Breast epithelium (tissue), 4 donors: ENCODE results near the gene KLRC2. TPM values are rescaled to one million over a fixed set of nuclear protein-coding genes. Genes with fewer than 3 reads are reported as not detected.
"Not testable (repeated sequence)": the region's sequence is repeated elsewhere in the genome, so short reads cannot be mapped to it uniquely, and the experiment has no call there.

ENCODE experiments used
- DNase-seq, 2 donors: peaks; one replicate each; pipeline ENCODE4 v3.0.0-alpha.2; 2019; ENCODE audit warnings: low spot score in 2 of 2
- H3K27ac ChIP-seq, 2 donors: fragments of 200-600 bp; sonication (generic) in 1 of 2; one replicate each; pipeline ENCODE4 v1.5.1; 2016 to 2019; ENCODE audit warnings: mild to moderate bottlenecking in 1 of 2
- H3K27me3 ChIP-seq, 2 donors: fragments of 200-600 bp; sonication (generic) in 1 of 2; one replicate each; pipeline versions ENCODE4 v1.5.1 to v1.6.0; 2017 to 2019; ENCODE audit warnings: control low read depth in 1 of 2, mild to moderate bottlenecking in 1 of 2
- H3K36me3 ChIP-seq: fragments of 200-600 bp; one replicate; pipeline ENCODE4 v1.5.1; 2019
- H3K4me1 ChIP-seq, 2 donors: fragments of 200-600 bp; sonication (generic); one replicate each; pipeline ENCODE4 v1.5.1; 2016 to 2019; ENCODE audit warnings: control low read depth in 1 of 2
- H3K4me3 ChIP-seq, 3 donors: fragments of 200-600 bp; sonication (generic); 1 replicate in 2 of 3; 2 replicates in 1 of 3; pipeline ENCODE4 v1.5.1; 2016 to 2019; ENCODE audit warnings: mild to moderate bottlenecking in 3 of 3, moderate library complexity in 2 of 3
- H3K9me3 ChIP-seq, 2 donors: fragments of 200-600 bp; sonication (generic) in 1 of 2; one replicate each; pipeline ENCODE4 v1.5.1; 2016 to 2019; ENCODE audit warnings: control low read depth in 1 of 2
- POLR2A ChIP-seq: fragments of 450-650 bp; IDR thresholded peaks from one replicate; pipeline ENCODE4 v1.6.1; 2016; ENCODE audit warnings: antibody characterized with exemption, mild to moderate bottlenecking, moderate library complexity
- POLR2AphosphoS5 ChIP-seq, 3 donors: sonication (generic); formaldehyde crosslinking; IDR thresholded peaks; one replicate each; pipeline ENCODE4 v1.6.1; 2017; ENCODE audit warnings: antibody characterized with exemption in 3 of 3
- intact Hi-C: fragments of 100-400 bp; cut with DNase I; formaldehyde crosslinking; loops from one replicate; pipeline ENCODE4 v1.15.1; 2023; ENCODE audit warnings: low total_unique reads
- total RNA-seq, 3 donors: library from RNA; depleted of rRNA; stranded (reverse); fragments of >200 nt; gene quantifications; one replicate each; pipeline ENCODE4 v1.1.0, GENCODE V29; 2016
- TF ChIP-seq, protein P1 (sequence below), 3 donors: fragments of 450-650 bp; IDR thresholded peaks; one replicate each; pipeline ENCODE4 v1.5.1; 2016 to 2017; ENCODE audit warnings: antibody characterized with exemption in 3 of 3, mild to moderate bottlenecking in 3 of 3, moderate library complexity in 3 of 3

The KLRC2 gene
- total RNA-seq, 3 donors from 2014 or later = 1.6 to 2.1 (median 2.0) TPM

DNA sequence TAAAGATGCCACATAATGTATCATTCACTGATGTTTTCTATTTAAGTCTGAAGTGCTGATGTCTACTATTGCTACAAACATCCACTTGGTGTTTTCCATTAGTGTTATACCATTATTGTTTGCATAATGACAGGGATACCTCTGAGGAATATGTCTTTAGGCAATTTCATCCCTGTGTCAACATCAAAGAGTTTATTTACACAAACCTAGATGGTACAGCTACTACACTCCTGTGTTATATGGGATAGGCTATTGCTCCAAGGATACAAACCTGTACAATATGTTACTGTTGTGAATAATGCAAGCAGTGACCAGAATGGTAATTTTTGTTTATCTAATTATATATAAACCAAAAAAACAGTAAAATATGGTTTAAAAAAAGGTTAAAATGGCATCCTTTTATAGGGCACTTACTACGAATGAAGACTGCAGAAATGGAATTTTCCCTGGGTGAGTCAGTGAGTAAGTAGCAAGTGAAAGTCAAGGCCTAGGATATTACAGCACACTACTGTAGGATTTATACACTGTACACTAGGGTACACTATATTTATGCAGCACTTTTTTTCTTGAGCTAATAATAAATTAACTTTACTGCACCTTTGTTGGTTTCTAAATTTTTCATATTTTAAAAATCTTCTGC lies 11.4 kb downstream of the KLRC2 start:
- H3K4me3 ChIP-seq, H3K9me3 ChIP-seq, H3K27me3 ChIP-seq, intact Hi-C loops, H3K4me1 ChIP-seq, H3K27ac ChIP-seq, H3K36me3 ChIP-seq, DNase-seq: not testable (repeated sequence)

DNA sequence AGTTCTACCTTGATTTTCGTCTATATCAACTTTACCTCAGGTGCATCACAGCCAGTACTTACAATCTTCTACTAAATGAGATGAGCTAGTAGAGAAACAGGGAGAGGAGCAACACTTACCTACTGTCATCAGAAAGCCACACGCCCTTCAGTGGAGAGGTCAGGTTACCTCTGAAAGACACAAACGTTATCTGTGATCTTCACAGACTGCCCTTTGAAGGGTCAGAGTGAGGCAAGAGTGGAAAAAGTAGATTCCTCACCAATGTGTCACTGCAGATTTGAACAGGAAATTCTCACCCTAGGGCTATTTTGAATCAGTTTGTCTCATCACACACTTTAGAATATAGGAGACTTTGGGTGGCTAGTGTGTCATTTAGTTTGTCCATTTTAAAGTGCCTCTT lies 13.7 kb downstream of the KLRC2 start:
- H3K4me3 ChIP-seq, DNase-seq, H3K27me3 ChIP-seq, H3K27ac ChIP-seq, H3K4me1 ChIP-seq, intact Hi-C loops, H3K36me3 ChIP-seq, H3K9me3 ChIP-seq: not testable (repeated sequence)

DNA sequence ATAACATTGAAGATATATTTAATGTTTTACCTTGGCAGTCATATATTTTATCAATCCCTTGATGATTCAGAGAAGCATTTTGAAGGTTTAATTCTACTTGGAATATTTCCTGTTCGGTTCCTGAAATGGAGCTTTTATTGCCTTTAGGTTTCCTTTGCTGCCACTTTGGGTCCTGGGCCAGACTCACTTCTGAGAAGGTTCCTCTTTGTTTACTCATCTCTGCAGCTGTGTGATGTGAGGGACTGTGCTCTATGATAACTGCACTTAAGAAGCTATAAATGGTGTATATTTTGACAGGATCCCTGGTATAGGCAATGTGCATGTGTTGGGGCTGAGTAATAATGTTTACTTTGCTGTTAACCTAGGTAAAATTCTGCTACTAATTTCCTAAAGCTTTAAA lies 15.5 kb downstream of the KLRC2 start, which contains the start of gene KLRC3:
TSS of gene KLRC3 (minus strand) at position 262 of the 400 bp plus-strand sequence. CDS start at position 217, 45 bp downstream.
- H3K9me3 ChIP-seq, intact Hi-C loops, H3K4me1 ChIP-seq, H3K27me3 ChIP-seq, DNase-seq, H3K4me3 ChIP-seq, H3K27ac ChIP-seq, H3K36me3 ChIP-seq: not testable (repeated sequence)

DNA sequence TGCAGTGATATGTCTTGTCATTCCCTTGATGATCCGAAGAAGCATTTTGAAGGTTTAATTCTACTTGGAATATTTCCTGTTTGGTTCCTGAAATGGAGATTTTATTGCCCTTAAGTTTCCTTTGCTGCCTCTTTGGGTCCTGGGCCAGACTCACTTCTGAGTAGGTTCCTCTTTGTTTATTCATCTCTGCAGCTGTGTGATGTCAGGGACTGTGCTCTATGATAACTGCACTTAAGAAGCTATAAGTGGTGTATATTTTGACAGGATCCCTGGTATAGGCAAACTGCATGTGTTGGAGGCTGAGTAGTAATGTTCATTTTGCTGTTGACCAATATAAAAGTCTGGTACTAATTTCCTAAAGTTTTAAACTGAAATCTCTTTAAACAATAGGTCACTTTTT lies 26.4 kb downstream of the KLRC2 start, which contains the start of gene KLRC4:
TSS of gene KLRC4 (minus strand) at position 366 of the 400 bp plus-strand sequence. CDS start at position 184, 182 bp downstream.
- no peaks in the 10 kb centered on the region for H3K4me1 ChIP-seq

DNA sequence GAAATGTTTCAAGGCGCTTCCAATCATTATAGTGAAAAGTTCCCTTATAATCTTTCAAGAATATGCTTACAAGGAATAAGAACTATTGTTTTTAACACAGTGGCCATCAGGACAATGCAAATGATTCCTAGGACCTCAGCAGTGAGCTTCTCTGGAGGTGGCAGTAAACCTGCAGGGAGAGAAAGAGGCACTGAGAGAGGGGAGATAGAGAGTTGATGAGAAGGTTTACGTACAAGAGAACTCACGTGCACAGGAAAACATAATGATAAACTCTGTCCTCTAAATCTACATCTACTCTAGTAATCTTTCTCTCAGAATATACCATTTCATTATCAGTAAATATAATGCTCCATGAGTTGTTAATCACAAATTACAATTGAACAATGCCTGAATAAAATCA lies 27.0 kb downstream of the KLRC2 start:
- Histone ChIP-seq H3K36me3 (no peaks in the 10 kb centered on the region), H3K27ac (no peak overlapping the region), H3K4me3 (no peak overlapping the region), H3K9me3 (no peaks in the 10 kb centered on the region), H3K4me1 (no peaks in the 10 kb centered on the region), H3K27me3 (no peaks in the 10 kb centered on the region)
- TF ChIP-seq, protein P1, sequence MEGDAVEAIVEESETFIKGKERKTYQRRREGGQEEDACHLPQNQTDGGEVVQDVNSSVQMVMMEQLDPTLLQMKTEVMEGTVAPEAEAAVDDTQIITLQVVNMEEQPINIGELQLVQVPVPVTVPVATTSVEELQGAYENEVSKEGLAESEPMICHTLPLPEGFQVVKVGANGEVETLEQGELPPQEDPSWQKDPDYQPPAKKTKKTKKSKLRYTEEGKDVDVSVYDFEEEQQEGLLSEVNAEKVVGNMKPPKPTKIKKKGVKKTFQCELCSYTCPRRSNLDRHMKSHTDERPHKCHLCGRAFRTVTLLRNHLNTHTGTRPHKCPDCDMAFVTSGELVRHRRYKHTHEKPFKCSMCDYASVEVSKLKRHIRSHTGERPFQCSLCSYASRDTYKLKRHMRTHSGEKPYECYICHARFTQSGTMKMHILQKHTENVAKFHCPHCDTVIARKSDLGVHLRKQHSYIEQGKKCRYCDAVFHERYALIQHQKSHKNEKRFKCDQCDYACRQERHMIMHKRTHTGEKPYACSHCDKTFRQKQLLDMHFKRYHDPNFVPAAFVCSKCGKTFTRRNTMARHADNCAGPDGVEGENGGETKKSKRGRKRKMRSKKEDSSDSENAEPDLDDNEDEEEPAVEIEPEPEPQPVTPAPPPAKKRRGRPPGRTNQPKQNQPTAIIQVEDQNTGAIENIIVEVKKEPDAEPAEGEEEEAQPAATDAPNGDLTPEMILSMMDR (IDR thresholded peaks at IDR 0.05) = no peak
- no peak for TF ChIP-seq POLR2A
- TF ChIP-seq POLR2AphosphoS5 (IDR thresholded peaks at IDR 0.05) = no peak
- DNase-seq = no peak
- intact Hi-C loops = no loop called here

More for the DNA sequence above, 26.4 kb downstream of the KLRC2 start, which contains the start of gene KLRC4:
- Histone ChIP-seq H3K9me3 (no peaks in the 10 kb centered on the region), H3K36me3 (no peaks in the 10 kb centered on the region), H3K27ac (no peak within 1 kb of the TSS), H3K4me3 (no peak within 1 kb of the TSS), H3K27me3 (no peaks in the 10 kb centered on the region)
- intact Hi-C loops = no loop called here
- no peak for DNase-seq
- TF ChIP-seq POLR2A (no peak), POLR2AphosphoS5 (IDR thresholded peaks at IDR 0.05) (no peak)
- TF ChIP-seq, protein P1 (IDR thresholded peaks at IDR 0.05) = no peak

DNA sequence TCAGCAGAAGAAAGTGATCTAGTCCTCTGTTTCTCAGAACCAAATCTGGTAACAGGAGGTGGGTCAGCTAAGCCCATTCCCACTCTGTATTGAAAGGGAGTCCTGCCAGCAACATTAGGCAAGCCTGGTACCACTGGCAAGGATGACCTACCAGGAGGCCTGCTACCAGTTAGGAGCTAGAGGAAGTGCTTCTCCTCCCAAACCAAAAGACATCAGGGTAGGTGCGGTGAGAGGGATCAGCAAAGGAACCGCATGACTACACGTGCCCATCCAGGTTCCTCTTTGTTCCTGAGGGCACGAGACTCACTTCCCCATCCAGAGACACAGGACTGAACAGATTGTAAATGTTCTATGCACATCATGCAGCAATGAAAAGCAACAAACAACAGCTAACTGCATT lies 29.1 kb downstream of the KLRC2 start:
- Histone ChIP-seq H3K36me3 (no peaks in the 10 kb centered on the region), H3K4me1 (no peaks in the 10 kb centered on the region), H3K27ac (no peak overlapping the region), H3K27me3 (no peaks in the 10 kb centered on the region), H3K4me3 (no peak overlapping the region), H3K9me3 (no peaks in the 10 kb centered on the region)
- intact Hi-C loops = no loop called here
- TF ChIP-seq, protein P1 (IDR thresholded peaks at IDR 0.05) = no peak
- no peak for TF ChIP-seq POLR2A
- DNase-seq = no peak

DNA sequence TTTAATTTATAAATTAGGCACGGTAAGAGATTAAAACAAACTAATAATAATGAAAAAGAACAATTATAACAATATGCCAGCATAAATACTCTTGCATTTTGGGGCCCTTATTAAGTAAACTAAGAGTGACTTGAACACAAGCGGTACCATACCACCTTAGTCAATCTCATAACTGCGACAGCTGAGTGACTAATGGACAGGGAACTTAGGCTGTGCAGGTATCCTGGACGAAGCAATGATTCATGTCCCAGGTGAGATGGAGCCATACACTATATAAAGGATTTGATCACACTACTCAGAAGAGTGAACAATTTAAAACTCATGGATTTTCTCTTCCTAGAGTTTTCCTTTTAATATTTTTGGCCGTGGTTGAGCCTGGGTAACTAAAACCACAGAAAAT lies 30.5 kb downstream of the KLRC2 start:
- H3K4me3 ChIP-seq = no peak overlapping the region
- intact Hi-C loops = no loop called here

More for the DNA sequence above, 30.5 kb downstream of the KLRC2 start:
- H3K27ac ChIP-seq = no peak overlapping the region
- TF ChIP-seq POLR2A (no peak), POLR2AphosphoS5 (IDR thresholded peaks at IDR 0.05) (no peak)
- TF ChIP-seq, protein P1 (IDR thresholded peaks at IDR 0.05) = no peak
- H3K36me3 ChIP-seq = no peaks in the 10 kb centered on the region
- H3K9me3 ChIP-seq = no peaks in the 10 kb centered on the region
- no peaks in the 10 kb centered on the region for H3K27me3 ChIP-seq
- DNase-seq = no peak
- H3K4me1 ChIP-seq = no peaks in the 10 kb centered on the region
